ENCODE results near the gene SP100. TPM values are rescaled to one million over a fixed set of nuclear protein-coding genes. Genes with fewer than 3 reads are reported as not detected.

Gene SP100
- total RNA-seq, 1 donor from 2014 or later: not detected

- Mint-ChIP-seq H3K27ac (ENCODE audit: unreplicated experiment) (no peak overlapping the region), H3K36me3 (ENCODE audit: unreplicated experiment) (no peaks in the 10 kb centered on the region), H3K27me3 (ENCODE audit: unreplicated experiment) (no peaks in the 10 kb centered on the region)
Measured at GRCh38 chr2:230447455-230448451, 31.8 kb downstream of the SP100 start.

GRCh38 chr2:230449901-230450467, 34.0 kb downstream of the SP100 start:
- TF ChIP-seq CTCF (IDR thresholded peaks at IDR 0.05; ENCODE audit: partially characterized antibody, unreplicated experiment): no peak

More at GRCh38 chr2:230447455-230448451, 31.8 kb downstream of the SP100 start:
- Mint-ChIP-seq H3K4me1 (ENCODE audit: low read depth, unreplicated experiment) (no peaks in the 10 kb centered on the region), H3K4me3 (ENCODE audit: unreplicated experiment) (no peak overlapping the region), H3K9me3 (ENCODE audit: unreplicated experiment) (no peaks in the 10 kb centered on the region)
- no peak for TF ChIP-seq CTCF (IDR thresholded peaks at IDR 0.05; ENCODE audit: partially characterized antibody, unreplicated experiment)
- DNase-seq: no peak

GRCh38 chr2:230453006-230453405, 37.0 kb downstream of the SP100 start:
- TF ChIP-seq CTCF (IDR thresholded peaks at IDR 0.05; ENCODE audit: partially characterized antibody, unreplicated experiment): no peak
- Mint-ChIP-seq H3K27me3 (ENCODE audit: unreplicated experiment) (no peaks in the 10 kb centered on the region), H3K9me3 (ENCODE audit: unreplicated experiment) (no peaks in the 10 kb centered on the region), H3K4me1 (ENCODE audit: low read depth, unreplicated experiment) (no peaks in the 10 kb centered on the region), H3K4me3 (ENCODE audit: unreplicated experiment) (no peak overlapping the region), H3K27ac (ENCODE audit: unreplicated experiment) (no peak overlapping the region), H3K36me3 (ENCODE audit: unreplicated experiment) (no peaks in the 10 kb centered on the region)
- no peak for DNase-seq

More at GRCh38 chr2:230449901-230450467, 34.0 kb downstream of the SP100 start:
- Mint-ChIP-seq H3K36me3 (ENCODE audit: unreplicated experiment) (no peaks in the 10 kb centered on the region), H3K27ac (ENCODE audit: unreplicated experiment) (no peak overlapping the region), H3K9me3 (ENCODE audit: unreplicated experiment) (no peaks in the 10 kb centered on the region), H3K4me3 (ENCODE audit: unreplicated experiment) (no peak overlapping the region), H3K4me1 (ENCODE audit: low read depth, unreplicated experiment) (no peaks in the 10 kb centered on the region), H3K27me3 (ENCODE audit: unreplicated experiment) (no peaks in the 10 kb centered on the region)
- no peak for DNase-seq

GRCh38 chr2:230455005-230455684, 39.1 kb downstream of the SP100 start:
- no peak for TF ChIP-seq CTCF (IDR thresholded peaks at IDR 0.05; ENCODE audit: partially characterized antibody, unreplicated experiment)
- H3K4me1 Mint-ChIP-seq (ENCODE audit: low read depth, unreplicated experiment): no peaks in the 10 kb centered on the region
- H3K36me3 Mint-ChIP-seq (ENCODE audit: unreplicated experiment): no peaks in the 10 kb centered on the region
- H3K4me3 Mint-ChIP-seq (ENCODE audit: unreplicated experiment): no peak overlapping the region
- no peak for DNase-seq
- no peak overlapping the region for H3K27ac Mint-ChIP-seq (ENCODE audit: unreplicated experiment)
- no peaks in the 10 kb centered on the region for H3K27me3 Mint-ChIP-seq (ENCODE audit: unreplicated experiment)
- no peaks in the 10 kb centered on the region for H3K9me3 Mint-ChIP-seq (ENCODE audit: unreplicated experiment)

Data from glutamatergic neuron (in vitro differentiated cells).